D721Med (cell line): Measurements from ENCODE around the gene GSG1L.

Experiments used
- DNase-seq: peaks from one replicate; pipeline ENCODE4 v3.0.0; 2011; ENCODE audit warnings: low spot score; ENCODE audit not compliant: insufficient read length
- FAIRE-seq: peaks from 2 replicates; lab custom pipeline; 2011; peaks lifted over from hg19 to GRCh38; lab: Jason Lieb, UNC
- CTCF ChIP-seq: IDR thresholded peaks from 2 replicates; pipeline ENCODE4 v1.5.1; 2012; ENCODE audit warnings: mild to moderate bottlenecking, control low read depth; ENCODE audit not compliant: insufficient read depth; ENCODE audit errors: missing control alignments

GSG1L gene

DNA sequence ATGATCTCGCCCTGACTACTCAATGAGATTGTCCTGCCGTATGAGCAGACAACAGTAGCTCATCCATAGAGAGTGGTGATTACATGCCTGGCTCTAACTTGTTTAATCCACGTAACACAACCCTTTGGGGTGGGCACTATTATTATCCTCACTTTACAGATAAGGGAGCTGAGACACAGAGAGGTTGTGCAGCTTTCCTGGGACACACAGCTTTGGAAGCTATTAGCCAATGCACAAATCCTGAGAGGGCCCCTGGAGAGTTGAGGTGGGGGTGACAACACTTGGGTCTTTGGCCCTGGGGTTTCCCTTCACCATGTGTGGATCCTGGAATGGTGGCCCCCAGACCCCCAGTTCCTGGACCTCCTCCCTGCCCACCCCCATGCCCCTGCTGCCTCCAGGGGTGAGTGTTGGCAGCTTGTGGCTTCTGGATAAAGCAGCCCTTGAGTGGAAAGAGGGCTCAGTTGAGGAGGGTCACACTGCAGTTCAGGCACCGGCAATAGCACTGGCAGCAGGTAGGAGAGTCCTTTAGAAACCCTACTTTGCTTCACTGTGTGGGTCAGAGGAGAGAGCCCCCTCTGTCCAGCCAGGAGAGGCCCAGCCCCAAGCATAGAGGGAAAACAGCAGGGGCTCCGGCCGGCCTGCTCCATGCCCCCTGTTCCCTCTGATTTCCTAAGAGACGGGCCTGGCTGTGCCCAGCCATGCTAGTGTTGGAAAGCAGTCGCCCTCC lies 282.9 kb downstream of the GSG1L start:
- DNase-seq (no peak), FAIRE-seq (no peak)
- no peak for TF ChIP-seq CTCF

DNA sequence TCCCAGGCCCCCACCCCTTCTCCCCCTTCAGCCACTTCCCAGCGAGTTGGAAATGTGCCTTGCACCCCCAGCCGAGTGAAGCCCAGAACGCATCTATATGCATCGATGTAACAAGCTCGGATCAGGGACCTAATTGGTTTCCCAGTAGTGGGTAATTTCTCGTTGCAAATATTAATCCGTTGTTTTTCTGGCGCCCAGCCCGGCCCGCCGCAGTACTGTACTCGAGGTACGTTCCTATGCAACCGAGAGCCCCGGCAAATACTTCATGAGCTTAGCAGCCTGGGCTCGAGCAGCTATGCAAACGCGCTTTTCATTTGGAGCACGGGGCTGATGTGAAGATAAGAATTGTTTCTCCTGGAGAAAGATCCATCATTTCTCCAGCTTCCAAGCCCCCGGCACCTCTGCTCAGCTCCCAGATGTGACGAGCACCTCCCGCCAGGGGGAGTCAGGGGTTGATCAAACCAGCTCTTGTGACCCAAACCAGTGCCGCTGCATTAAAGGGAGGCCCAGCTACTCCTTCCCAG lies 283.8 kb downstream of the GSG1L start:
- FAIRE-seq (no peak), DNase-seq (no peak)
- peak; percentile 35 for TF ChIP-seq CTCF

DNA sequence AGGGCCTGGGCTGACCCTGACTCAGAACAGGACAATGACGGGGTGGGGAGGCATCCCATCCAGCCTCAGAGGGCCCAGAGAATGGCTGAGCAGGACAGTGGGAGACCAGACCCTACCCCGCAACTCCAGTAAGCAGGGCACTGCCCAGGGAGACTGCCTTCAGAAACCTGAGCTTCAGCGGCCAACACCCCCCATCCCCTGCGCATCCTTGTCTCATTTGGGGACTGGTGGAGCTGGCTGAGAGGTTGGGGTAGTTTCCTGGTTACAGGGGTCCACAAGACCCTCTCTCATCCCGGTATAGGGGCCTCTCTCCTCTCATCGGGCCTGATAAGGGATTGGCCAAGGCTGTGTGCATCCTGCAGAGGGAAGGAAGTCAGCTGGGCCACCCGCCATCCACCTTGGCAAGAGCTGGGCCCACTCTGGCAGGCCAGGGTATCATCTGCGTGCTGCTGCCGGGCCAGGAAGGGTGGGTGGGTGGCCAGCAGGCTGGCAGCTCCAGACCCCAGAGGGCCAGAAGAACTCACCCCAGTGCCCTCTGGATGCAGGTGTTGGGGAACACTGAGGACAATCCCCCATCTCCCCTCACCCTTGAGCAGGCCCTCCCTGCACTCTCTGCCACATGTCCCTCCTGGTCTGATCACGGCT lies 284.5 kb downstream of the GSG1L start:
- FAIRE-seq (no peak), DNase-seq (no peak)
- no peak for TF ChIP-seq CTCF

DNA sequence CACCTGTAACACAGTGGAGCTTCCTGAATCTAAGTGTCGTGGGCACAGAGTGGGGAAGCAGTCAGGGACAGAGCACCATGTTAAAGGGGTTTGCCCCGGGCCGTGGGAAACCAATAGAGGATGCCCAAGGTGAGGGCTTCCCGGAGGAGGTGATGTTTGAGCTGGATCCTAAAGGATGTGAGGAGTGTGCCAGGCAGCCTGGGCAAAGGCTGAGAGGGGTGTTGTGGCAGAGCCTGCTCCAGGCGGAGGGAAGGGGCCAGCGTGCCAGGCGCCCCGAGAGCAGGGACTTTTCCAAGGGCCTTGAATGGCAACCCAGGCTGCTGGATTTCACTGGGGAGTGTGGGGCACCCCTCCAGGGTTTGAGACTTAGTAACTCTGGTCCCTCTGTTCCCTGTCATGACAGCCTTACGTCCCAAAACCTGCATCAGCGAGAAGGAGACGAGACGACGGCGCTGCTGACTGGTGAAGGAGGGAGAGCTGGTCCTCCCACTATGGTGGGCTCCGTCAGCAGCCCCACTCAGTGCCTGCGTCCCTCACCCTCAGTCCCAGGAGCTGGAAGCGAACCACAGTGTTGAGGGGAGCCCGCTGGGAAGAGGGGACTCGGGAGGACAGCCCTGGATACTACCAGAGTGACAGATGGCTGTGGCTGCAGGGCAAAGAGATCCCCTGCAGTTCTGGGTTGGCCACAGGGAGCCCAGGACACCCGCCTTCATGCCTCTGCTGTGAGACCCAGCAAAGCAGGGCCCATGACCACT lies 285.2 kb downstream of the GSG1L start:
- no peak for TF ChIP-seq CTCF
- FAIRE-seq (no peak), DNase-seq (no peak)

DNA sequence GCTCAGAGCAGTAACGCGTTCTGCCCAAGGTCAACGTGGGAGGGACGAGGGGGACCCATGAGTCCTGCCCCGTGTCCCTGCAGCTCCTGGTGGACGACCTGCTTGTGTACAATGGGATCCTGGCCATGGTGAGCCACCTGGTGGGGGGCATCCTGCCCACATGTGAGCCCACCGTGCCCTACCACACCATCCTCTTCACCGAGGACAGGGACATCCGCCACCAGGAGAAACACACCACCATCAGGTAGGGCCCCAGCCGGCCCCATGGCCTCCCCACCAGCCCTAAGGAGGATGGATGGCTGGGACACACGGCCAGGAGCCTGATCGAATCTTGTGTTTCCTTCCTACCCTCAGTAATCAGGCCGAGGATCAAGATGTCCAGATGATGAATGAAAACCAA lies 286.0 kb downstream of the GSG1L start:
- no peak for FAIRE-seq
- DNase-seq: no peak
- TF ChIP-seq CTCF: no peak

GRCh38 chr16:27776556-27777225 lies 286.8 kb downstream of the GSG1L start:
- FAIRE-seq: no peak
- TF ChIP-seq CTCF: no peak
- DNase-seq: no peak
